Stimulated activated CD4-positive, alpha-beta T cell treated with anti-CD3 and anti-CD28 coated beads, Interleukin-12 subunit alpha, Interleukin-12 subunit beta, amount 100 ng/mL, for 4 hours (primary cell): ENCODE measurements around the gene HSPA1B.
"Not testable (repeated sequence)": the region's sequence is repeated elsewhere in the genome, so short reads cannot be mapped to it uniquely, and the experiment has no call there.

Experiments used
- DNase-seq: peaks from one replicate; pipeline ENCODE4 v3.0.0-alpha.2; 2020

Gene HSPA1B

DNA sequence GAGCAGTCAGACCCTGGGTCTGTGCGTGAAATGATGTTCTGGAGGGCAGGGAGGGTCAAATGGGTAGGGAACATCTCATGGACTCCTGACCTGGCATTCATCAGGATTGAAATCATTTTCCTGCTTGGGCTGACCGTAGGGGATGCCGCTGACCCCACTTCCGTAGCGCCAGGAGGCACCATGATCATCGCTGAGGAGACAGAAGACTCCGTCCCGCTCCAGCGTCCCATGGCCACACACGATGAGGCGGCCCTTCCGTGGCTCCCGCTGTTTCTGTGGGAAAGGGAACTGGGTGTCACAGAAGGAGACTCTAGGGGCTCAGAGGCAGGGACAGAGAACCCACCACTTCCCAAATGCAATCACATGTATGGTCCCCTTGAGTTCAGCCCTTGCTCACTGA is 32.8 kb downstream of the HSPA1B start:
- DNase-seq, result no peak

DNA sequence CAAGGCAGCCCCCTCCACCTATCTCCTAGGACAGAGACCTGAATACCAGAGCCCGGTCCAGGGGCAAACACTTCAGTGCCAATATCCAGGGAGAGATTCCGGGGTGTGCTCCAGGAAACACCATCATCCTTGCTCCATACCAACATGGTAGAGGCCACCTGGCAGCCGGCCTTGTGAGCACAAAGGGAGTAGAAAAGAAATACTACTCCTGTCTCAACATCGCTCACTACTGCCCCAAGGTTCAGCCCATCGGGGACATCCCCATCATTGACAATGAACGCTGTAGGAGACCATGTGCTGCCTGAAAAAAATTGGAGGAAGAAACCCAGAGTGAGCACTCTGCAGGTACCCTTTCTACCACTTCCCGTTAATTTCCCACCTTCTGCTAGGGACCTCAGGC is 33.6 kb downstream of the HSPA1B start:
- DNase-seq, result no peak

DNA sequence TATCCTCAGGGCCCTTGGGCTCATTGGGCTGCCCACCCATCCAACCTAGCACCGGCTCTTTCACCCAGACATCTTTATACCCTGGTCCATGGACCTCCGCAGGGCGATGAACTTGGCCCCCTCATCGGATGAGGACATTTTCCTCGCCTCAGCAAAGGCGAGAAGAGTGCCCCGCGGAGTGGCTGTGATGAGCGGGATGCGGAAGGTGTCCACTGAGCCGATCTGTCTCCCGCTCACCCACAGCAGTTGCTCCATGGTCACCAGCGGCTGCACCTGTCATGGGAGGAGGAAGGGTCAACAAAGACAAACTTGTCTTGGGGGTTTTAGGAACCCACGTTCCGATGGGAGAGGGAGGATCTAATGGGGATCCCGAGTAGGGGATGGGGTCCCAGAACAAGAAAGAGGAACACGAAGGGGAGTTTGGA is 34.4 kb downstream of the HSPA1B start:
- no peak for DNase-seq

DNA sequence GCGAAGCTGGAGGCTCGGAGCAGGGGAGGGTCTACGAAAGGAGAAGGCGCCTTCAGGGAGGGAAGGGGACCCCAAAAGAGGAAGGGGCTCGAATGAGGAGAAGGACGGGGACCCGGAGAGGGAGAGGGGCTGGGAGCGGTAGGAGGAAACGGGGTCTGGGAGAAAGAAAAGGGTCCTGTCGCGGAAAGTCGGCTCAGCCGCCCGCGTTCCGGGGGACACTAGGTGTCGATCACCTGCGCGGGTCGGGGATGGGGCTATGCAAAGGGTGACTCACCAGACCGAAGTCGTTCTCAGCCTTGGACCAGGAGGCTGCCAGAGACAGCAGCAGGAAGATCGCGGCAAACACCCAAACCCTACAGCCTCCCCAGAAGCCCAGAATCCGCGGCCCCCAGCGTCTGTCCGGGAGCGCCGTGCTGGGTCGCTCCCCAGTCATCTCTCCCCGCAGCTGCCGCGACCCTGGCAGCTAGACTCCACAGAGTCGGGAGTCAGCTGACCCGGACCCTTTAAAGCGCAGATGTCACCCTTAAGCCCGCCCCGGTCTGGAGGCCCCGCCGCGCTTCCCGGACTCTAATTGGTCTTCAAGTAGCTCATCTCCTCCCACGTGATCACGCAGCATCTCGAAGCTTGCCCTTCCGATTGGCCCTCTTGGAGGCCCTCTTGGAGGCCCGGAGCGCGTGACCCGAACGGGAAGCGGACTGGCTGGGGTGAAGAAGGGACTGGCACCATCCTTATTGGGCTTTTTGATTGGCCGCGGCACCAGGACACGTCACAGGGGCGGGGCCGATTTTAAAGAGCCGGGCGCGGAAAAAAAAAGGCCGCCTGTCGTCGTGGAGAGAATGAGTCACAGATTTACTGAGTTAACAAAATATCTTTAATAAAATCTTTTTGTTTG is 35.1 kb downstream of the HSPA1B start, which contains the start of gene NEU1:
TSS of gene NEU1 (minus strand) at position 478 of the 892 bp plus-strand sequence. CDS start at position 433, 45 bp downstream.
- DNase-seq, result peak; percentile 96

DNA sequence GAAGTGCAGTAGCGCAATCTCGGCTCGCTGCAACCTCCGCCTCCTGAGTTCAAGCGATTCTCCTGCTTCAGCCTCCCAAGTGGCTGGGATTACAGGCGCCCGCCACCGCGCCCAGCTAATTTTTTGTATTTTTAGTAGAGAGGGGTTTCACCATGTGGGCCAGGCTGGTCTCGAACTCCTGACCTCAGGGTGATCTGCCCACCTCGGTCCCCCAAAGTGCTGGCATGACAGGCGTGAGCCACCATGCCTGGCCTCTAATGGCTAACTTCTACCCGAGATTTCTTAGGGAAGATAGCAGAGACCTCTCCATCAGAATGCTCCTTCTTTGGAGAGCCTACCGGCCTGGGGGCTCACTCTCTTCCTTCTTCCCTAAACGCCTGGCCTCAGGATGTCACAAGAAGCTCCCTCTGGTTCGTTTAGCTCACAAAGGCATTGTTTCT is 36.6 kb downstream of the HSPA1B start:
- not testable (repeated sequence) for DNase-seq

DNA sequence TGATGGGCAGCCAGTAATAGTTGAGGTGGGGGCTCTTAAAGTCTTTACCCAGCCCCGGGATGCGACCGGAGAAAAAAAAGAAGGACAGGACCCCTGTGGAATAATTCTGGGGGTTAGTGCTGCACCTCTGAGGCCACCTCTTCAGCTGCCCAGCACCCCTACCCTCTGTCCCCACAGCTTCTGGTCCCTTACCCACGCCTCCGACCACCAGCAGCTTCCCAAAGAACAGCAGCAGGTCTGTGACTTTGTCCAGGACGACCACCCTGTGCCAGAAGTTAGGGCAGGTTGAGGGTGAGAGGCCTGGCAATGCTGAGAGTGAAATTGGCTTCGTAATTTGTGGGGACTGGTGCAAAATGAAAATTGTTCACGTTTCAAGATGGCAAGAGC is 37.3 kb downstream of the HSPA1B start:
- no peak for DNase-seq

DNA sequence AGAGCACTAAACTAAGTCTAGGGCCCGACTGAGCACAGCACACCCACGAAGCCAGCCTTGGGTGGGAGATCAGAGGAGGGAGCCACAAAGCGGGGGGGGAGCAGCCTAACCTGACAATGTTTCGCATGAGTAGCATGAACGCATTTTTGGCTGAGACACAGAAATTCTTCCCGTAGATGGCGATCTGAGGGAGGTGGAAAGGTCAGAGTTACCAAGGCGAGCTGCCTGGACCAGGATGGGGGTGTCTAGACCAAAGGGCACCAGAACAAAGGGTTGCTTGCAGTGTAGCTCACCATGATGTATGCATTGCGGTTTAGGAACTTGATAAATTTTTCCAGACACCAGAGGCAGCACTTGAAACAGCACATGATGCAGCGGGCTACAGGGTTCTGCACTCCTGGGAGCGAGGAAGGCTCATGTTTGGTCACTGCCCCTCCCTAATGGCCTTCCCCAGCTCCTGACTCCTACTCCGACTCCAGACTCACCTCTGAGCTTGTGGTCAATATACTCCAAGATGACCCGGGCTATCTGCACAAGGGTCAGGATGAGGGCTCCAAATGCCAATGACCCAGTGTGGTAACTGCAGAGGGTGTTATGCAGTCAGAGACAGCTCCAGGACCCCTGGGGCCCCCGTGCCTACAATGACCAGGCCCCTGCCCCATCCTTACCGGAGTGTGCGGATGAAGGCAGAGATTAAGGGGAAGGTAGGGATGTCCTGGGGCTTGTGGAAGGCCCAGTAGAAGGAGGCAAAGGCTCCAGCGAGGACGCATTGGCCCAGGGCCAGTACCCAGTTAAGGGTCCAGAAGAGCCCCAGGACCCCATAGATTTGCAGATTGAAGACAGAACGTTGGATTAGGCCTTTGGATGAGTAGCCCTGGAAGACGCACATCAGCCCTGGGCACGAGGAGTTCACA is 37.9 kb downstream of the HSPA1B start:
- DNase-seq, result no peak

DNA sequence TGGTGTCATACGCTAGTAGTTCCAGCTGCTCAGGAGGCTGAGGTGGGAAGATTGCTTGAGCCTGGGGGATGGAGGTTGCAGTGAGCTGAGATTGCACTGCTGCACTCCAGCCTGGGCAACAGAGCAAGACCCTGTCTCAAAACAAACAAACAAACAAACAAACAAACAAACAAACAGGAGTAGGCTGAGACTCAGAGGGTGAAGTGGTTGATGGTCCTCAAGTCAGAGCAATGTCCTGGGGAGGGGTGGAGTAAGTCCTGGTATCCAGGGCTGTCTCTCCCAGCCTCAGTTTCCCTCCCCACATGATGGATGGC is 41.1 kb downstream of the HSPA1B start:
- DNase-seq, result not testable (repeated sequence)

DNA sequence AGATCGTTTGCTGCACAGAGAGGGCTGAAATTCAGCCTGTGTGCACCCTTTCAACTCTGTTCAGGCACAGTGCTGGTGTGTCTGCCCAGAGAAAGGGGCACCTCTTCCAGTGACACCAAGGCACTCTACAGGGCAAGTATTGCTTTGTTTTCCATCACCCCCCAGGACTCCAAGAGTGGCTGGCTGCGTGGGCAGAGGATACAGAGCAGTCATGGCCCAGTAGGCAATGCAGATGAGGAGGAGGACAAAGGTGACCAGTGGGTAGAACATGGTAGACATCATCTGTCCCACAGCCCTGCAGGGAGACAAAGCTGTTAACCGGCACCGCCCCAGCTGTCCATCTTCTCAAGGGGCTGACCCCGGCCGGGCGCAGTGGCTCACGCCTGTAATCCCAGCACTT is 41.8 kb downstream of the HSPA1B start:
- no peak for DNase-seq

DNA sequence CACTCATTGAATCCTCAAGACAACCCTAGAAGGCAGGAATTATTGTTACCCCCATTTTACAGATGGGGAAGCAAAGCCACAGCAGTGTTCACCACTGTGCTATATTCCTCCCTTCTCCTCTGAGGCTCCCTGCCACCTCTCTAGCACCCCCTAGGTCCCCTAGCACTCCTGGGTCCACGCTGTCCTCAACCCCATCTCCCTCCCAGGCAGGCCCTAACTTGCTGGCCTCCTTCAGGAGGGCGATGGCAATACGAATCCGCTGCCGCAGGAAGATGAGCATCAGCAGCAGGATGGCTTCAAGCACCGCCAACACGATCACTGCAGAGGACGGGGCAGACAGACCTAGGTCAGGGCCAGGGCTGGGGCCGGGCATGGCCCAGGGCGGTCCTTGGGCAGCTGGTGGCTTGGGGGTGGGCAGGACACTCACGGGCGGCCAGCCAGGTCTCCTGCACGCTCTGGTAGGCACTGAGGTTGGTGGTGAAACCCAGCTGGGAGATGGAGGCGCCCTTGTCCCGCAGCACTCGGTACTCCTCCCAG is 42.9 kb downstream of the HSPA1B start:
- DNase-seq, result no peak

DNA sequence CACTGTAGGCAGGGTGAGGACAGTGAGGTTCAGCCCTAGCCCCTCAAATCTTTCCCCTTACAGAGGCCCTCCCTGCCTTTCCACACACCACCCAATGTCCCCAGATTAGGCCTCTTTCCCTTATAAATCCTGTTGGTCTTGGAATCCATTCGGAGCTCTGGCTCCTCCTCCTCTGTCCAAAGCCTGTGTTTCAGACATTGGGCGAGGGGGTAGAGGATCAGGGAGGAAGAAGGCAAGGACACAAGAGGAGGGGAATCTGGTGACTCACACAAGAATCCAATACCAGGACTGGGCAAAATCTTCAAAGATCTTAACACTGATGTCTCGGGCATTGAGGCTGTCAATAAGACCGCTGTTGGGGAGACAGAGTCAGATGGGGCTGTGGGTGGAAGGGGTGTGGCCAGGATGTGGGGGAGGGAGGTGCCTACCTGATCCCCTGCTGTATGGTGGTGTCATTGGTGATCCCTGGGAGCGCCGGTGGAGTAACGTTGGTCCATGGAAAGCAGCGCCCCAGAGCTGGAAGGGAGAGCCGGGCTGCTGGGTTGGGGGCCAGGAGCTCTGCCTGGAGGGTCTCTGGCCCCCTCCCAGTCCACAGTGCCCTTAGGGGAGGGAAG is 43.6 kb downstream of the HSPA1B start:
- DNase-seq, result no peak

DNA sequence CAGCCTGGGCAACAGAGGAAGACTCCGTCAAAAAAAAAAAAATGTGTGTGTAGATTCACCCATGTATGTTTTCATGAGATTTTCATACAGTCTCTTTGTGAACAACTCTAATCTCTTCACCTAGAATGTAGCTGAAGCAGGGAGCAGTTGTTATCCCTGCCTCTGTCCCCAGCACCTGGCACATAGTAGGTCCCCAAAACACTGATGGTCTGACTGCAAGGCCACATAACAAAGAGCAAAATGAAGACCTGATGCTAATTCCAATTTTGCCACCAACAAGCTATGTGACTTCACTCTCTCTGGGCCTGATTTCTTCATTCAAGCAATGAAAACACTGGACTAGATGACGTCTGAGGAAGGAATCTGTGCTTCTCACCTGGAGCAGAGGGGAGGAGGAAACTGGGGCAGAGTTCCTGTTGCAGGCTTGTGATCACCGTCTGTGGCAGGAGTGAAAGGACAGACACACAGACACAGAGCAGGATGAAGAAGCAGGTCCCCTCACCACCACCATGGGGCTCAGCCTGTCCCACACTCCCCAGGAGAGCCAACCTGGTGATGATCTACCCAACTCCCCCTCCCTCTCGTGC is 46.6 kb downstream of the HSPA1B start:
- DNase-seq, result no peak

DNA sequence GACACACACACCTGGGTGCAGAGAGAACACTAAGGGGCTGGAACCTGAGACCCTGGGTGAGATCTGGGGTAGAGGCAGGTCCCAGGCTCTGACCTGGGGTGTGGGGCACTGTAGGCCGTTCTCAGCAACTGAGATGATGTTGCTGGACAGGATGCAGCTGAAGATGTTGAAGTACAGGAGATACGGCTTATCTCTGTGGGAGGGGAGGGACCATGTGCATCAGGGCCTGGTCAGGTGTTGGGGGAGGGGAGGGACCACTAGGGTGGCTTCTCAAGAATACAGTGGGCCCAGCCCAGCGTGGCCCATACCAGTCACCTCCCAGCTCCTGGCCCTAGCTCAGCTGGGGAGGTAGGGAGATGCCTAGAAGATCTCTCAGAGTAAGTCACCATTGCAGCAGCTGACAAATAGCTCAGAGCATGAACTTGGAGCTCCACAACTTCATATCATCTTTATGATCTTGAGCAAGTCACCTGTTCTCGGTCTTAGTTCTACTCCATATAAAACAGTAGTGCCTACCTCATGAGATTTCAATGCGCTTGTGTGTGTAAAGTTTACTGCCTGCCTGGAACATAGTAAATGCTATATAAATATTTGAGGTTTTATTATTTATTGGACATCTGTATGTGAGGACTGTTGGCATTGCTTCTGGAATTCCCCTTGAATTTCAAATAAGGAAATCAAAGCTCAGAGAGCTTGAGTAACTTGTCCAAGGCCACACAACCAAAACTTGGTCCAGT is 47.5 kb downstream of the HSPA1B start:
- no peak for DNase-seq

DNA sequence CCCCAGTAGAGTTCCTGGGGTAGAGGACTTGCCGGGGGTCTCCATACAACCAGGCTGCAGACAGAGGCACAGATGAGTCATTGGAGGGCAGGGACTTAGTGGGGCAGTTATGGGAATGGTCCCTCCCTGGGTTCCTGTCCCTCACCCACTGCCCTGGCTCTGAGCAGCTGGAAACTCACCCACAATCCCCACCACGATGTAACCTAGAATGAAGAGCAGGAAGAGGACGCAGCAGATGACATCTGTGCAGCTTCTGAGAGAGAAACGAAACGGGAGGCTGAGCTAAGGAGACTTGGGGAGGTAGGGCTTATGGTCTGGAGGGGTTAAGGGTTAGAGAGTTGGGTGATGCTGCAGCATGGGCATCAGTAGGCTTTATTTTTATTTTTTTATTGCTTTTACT is 48.3 kb downstream of the HSPA1B start:
- no peak for DNase-seq

DNA sequence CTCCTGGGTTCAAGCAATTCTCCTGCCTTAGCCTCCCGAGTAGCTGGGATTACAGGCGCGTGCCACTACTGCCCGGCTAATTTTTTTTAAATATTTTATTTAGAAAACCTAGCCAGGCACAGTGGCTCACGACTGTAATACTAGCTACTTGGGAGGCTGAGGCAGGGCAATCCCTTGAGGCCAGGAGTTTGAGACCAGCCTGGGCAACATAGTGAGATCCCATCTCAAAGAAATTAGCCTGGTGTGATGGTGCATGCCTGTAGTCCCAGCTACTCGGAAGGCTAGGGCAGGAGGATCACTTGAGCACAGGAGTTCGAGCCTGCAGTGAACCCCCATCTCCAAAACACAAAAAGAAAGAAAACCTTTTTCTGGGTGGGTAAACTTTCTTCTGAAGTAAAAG is 48.8 kb downstream of the HSPA1B start:
- DNase-seq, result no peak

DNA sequence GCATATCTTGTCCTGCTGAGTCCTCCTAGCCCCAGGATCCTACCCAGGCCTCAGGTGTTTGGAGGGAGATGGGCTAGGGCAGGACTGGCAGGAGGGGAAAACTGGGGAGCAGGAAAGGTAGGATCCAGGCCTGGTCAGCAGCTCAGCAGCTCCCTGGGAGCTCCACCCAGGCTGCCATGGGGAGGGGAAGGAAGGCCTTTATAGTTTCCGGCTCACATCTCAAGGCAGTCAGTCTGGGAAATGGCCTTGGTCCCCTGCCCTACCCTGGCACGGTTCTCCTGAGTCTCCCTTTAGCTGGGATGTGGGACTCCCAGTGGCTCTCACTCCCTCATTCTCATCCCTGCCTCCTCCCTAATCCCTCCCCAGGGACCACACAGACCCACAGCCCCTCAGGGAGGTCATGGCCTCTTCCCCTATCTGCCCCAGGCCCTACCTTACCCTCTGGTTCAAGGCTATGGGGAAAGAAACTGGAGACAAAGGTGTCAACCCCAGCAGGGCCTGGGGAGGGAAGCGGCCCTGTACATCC is 49.6 kb downstream of the HSPA1B start:
- no peak for DNase-seq

DNA sequence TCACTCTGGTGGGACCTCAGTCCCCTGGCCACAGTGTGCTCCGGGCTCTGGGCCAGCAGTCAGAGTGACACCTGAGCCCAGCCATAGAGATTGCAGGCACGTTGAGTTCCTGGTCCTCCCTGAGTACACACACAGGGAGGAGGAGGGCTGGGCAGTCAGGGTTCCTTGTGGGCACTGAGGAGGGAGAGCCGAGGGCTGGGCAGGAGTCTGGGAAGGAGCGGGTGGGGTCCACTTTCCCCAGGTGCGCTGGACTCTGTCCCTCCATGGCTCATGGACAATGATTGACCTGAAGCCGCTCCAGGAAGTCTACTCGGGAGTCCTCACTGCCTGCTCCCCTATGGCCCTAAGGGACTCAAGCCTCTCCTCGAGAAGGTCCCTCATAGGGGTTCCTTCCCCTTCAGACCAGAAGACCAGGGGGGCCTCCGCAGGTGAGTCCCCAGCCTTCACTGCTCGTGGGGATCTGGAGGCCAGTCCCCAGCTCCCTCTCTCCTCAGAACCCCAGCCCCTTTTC is 50.2 kb downstream of the HSPA1B start:
- DNase-seq, result no peak

DNA sequence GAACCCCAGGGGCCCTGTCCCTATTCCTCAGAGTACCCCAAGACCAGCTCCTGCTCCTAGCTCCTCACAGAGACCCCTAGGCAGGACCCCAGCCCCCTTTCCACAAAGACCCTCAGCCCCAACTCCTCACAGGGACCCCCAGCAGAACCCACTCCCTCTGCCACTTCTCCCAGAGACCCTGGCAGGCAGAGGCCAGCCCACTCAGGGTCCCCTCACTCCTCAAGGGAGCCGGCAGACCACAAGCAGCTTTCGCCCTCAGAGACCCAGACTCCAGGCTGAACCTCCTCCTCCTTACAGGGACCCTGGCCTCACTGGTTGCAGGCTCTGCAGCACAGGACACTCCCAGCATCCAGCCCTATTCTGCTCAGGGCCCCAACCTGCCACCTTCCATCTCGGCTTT is 50.7 kb downstream of the HSPA1B start:
- DNase-seq, result no peak

DNA sequence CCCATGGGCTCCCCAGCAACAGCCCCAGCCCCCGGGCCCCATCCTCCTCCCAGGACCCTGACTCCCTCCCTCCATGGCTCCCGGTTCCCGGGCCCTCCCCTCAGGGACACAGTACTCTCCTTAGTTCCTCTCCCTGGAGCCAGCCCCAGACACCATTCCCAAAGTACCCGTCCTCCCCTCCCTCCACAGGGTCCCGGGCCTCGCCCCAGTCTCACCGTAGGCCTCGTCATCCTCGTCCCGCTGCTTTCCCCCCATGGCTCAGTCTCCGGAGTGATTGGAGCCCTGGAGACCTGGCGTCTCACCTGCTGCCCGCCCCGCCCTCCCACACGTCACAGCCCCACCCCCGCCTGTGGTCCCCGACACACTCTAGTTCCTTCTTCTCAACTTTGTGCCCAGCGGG is 51.2 kb downstream of the HSPA1B start, which contains the start of gene SLC44A4:
TSS of gene SLC44A4 (minus strand) at position 272 of the 400 bp plus-strand sequence. CDS start at position 255, 17 bp downstream.
- DNase-seq, result no peak

DNA sequence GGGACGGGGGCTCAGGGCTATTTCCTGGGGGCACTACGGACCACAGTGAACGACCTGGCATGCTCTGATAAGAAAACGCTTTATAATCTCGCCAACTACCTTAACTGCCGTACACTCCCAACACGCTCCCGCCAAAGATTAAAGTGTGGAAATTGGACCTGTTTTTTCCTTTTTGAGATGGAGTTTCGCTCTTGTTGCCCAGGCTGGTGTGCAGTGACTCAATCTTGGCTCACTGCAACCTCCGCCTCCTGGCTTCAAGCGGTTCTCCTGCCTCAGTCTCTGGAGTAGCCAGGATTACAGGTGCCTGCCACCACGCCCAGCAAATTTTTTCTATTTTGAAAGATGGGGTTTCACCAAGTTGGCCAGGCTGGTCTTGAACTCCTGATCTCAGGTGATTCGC is 51.6 kb downstream of the HSPA1B start:
- DNase-seq, result no peak
